Left lung (tissue), 10 donors: ENCODE data around the gene PVRIG. TPM values are rescaled to one million over a fixed set of nuclear protein-coding genes. Genes with fewer than 3 reads are reported as not detected.
"Not testable (repeated sequence)": the region's sequence is repeated elsewhere in the genome, so short reads cannot be mapped to it uniquely, and the experiment has no call there.

Experiments
- ATAC-seq: fragments of 200-7000 bp; cut with Tn5 transposase; one replicate; pipeline ENCODE4 v1.9.1; 2020; ENCODE audit warnings: moderate library complexity
- DNase-seq, 4 donors: peaks; one replicate each; pipeline ENCODE4 v3.0.0-alpha.2; 2013 to 2020
- H3K27ac ChIP-seq, 2 donors: fragments of 200-600 bp; sonication (generic) in 1 of 2; one replicate each; pipeline versions ENCODE4 v1.5.0 to v1.8.0; 2020 to 2021
- H3K27me3 ChIP-seq, 2 donors: fragments of 200-600 bp; sonication (generic) in 1 of 2; one replicate each; pipeline versions ENCODE4 v1.5.0 to v1.8.0; 2020 to 2021
- H3K36me3 ChIP-seq, 2 donors: fragments of 200-600 bp; sonication (generic) in 1 of 2; one replicate each; pipeline versions ENCODE4 v1.5.0 to v1.8.0; 2020 to 2021
- H3K4me1 ChIP-seq, 2 donors: fragments of 200-600 bp; one replicate each; pipeline ENCODE4 v1.8.0; 2021
- H3K4me3 ChIP-seq, 2 donors: fragments of 200-600 bp; sonication (generic) in 1 of 2; one replicate each; pipeline versions ENCODE4 v1.5.0 to v1.8.0; 2020 to 2021; ENCODE audit warnings: mild to moderate bottlenecking in 1 of 2
- H3K9me3 ChIP-seq, 2 donors: fragments of 200-600 bp; sonication (generic) in 1 of 2; one replicate each; pipeline versions ENCODE4 v1.5.0 to v1.8.0; 2020 to 2021
- intact Hi-C, 2 donors: fragments of 100-400 bp; cut with DNase I; formaldehyde crosslinking; loops; one replicate each; pipeline versions ENCODE4 v1.11.2 to v1.14.2; 2022
- polyA plus RNA-seq, 6 donors: library from polyadenylated mRNA; unstranded; fragments of 120-200 nt; gene quantifications; one replicate each; pipeline ENCODE4 v1.2.1, GENCODE V29; 2013; ENCODE audit not compliant: insufficient read length in 6 of 6
- total RNA-seq, 2 donors: library from RNA; stranded (reverse); fragmentation: NEBNext Ultra II Directional; extraction: Animal tissue kit (Norgen Biotek cat#: 25700); gene quantifications; one replicate each; pipeline ENCODE4 v1.2.1, GENCODE V29; 2021
- TF ChIP-seq, protein P1 (sequence below), 2 donors: fragments of 200-600 bp; sonication (generic) in 1 of 2; IDR thresholded peaks; one replicate each; pipeline versions ENCODE4 v1.5.0 to v1.8.0; 2021; ENCODE audit warnings: antibody characterized with exemption in 2 of 2
- donor health status: DM: no; HTN: yes; CAD: no.
- donor health status: DM: no; HTN: no; CAD: no.

The PVRIG gene
- total and polyA plus RNA-seq, 8 donors = 0.41 to 9.1 (median 7.2) TPM

DNA sequence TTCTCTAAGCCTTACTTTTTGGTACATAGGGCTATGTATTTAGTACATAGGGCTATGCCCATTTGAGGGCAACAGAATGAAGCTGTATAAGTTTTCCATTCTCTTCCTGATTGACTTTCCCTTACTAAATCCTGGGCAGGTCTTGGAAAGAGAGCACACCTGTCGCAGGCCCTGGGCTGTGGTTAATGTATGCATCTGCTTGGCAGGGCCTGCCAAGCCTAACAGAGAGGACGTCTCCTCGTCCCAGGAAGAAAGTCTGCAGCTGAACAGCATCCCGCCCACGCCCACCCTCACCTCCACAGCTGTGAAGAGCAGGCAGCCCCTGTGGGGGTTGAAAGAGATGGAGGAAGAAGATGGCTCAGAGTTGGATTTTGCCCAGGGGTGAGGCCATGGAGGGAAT is 8.9 kb upstream of the PVRIG start:
- TF ChIP-seq, protein P1, sequence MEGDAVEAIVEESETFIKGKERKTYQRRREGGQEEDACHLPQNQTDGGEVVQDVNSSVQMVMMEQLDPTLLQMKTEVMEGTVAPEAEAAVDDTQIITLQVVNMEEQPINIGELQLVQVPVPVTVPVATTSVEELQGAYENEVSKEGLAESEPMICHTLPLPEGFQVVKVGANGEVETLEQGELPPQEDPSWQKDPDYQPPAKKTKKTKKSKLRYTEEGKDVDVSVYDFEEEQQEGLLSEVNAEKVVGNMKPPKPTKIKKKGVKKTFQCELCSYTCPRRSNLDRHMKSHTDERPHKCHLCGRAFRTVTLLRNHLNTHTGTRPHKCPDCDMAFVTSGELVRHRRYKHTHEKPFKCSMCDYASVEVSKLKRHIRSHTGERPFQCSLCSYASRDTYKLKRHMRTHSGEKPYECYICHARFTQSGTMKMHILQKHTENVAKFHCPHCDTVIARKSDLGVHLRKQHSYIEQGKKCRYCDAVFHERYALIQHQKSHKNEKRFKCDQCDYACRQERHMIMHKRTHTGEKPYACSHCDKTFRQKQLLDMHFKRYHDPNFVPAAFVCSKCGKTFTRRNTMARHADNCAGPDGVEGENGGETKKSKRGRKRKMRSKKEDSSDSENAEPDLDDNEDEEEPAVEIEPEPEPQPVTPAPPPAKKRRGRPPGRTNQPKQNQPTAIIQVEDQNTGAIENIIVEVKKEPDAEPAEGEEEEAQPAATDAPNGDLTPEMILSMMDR (IDR thresholded peaks at IDR 0.05) = no peak
- ATAC-seq (no peak), DNase-seq (peak in 1 of 4 donors; percentile 59)
- Histone ChIP-seq H3K27ac (no peak overlapping the region), H3K36me3 (no peaks in the 10 kb centered on the region), H3K9me3 (no peaks in the 10 kb centered on the region), H3K4me3 (no peak overlapping the region), H3K27me3 (no peaks in the 10 kb centered on the region), H3K4me1 (no peaks in the 10 kb centered on the region)
- intact Hi-C loops = no loop called here

DNA sequence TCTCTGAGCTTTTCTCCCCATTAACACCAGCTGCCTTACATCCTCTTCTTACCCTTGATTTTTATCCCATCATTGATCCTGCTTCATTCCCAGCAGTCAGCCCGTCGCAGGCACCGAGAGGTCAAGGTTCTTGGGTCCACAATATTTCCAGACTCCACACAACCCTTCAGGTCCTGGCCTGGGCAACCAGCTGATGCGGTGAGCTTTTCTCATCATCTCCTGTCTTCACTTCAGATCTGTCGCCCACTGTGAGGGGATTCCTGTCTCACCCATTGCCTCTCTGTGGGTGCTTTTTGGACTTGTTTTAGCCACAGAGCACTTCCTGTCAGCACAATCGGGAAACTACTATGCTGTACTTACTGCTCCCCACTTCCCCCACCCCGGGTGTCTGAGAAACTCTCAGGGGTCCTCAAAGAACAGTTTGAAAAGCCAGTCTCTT is 8.4 kb upstream of the PVRIG start:
- ATAC-seq = no peak
- Histone ChIP-seq H3K4me1 (no peaks in the 10 kb centered on the region), H3K27me3 (no peaks in the 10 kb centered on the region), H3K27ac (no peak overlapping the region), H3K4me3 (no peak overlapping the region), H3K36me3 (no peaks in the 10 kb centered on the region), H3K9me3 (no peaks in the 10 kb centered on the region)
- intact Hi-C loops = no loop called here
- DNase-seq = no peak
- TF ChIP-seq, protein P1 (IDR thresholded peaks at IDR 0.05) = no peak

DNA sequence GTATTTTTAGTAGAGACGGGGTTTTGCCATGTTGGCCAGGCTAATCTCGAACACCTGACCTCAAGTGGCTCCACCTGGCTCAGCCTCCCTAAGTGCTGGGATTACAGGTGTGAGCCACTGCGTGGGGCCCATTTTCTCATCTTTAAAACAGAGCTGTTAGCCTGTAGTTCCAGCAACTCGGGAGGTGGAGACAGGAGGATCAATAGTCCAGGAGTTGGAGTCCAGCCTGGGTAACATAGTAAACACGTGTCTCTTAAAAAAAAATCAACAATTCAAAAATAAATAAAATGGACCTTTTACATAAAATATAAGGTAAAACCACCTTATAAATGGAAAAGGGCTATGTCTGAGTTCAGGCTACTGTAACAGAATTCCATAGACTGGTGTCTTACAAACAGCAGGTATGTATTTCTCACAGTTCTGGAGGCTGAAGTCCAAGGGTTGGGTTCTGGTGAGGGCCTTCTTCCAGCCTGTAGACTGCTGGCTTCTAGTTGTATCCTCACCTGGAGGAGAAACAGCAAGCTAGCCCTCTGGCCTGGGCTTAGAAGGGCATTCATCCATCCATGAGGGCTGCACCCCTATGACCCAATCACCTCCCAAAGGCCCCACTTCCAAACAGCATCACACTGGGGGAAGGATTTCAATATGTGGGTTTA is 7.0 kb upstream of the PVRIG start:
- TF ChIP-seq, protein P1 (IDR thresholded peaks at IDR 0.05) = no peak
- Histone ChIP-seq H3K4me1 (no peaks in the 10 kb centered on the region), H3K27me3 (no peaks in the 10 kb centered on the region), H3K4me3 (no peak overlapping the region), H3K36me3 (no peaks in the 10 kb centered on the region), H3K27ac (no peak overlapping the region), H3K9me3 (no peaks in the 10 kb centered on the region)
- intact Hi-C loops = no loop called here
- no peak for ATAC-seq
- DNase-seq = no peak

DNA sequence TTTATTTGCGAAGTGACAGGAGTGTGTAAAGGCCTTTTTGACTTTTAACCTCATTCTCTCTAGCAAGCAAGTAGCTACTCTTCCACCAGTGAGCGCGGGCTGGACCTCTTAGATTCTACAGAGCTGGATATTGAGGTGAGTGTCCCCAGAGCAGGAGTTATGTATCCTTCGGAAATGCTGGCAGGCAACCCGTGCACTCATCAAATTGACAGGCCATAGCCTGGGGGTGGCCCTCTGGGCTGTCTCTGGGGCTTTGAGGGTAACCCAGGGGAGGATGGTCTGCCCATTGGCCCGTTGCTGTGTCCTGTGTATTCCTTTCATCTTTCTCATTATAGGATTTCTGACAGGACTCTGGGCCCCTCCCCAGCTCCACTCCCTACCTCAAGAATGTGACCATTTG is 6.1 kb upstream of the PVRIG start:
- H3K36me3 ChIP-seq = no peaks in the 10 kb centered on the region
- no peaks in the 10 kb centered on the region for H3K27me3 ChIP-seq
- TF ChIP-seq, protein P1 (IDR thresholded peaks at IDR 0.05) = no peak
- DNase-seq (no peak), ATAC-seq (no peak)
- H3K27ac ChIP-seq = no peak overlapping the region
- H3K4me1 ChIP-seq = no peaks in the 10 kb centered on the region
- intact Hi-C loops = no loop called here
- H3K4me3 ChIP-seq = no peak overlapping the region
- H3K9me3 ChIP-seq = no peaks in the 10 kb centered on the region

DNA sequence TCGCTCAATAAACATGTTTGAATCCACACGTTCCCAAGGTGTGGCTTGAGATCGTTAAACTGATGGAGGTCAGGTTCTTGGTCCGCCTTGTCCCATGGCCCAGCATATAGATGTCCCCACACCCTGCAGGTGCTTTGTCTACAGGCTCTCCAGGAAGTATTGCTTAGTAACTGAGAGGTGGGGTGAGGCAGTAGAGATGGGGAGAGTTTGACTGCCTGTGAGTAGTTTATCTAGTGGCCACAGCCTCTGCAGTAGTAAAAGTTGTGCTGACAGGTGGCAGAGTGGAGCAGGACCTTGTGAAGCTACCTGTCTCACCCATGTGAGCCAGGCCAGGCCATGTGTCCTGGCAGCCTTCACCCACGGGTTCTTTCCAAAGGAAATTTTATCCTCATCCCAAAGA is 5.4 kb upstream of the PVRIG start:
- ATAC-seq, H3K4me1 ChIP-seq, intact Hi-C loops, DNase-seq, H3K36me3 ChIP-seq, H3K27me3 ChIP-seq, H3K27ac ChIP-seq, H3K4me3 ChIP-seq, H3K9me3 ChIP-seq: not testable (repeated sequence)

DNA sequence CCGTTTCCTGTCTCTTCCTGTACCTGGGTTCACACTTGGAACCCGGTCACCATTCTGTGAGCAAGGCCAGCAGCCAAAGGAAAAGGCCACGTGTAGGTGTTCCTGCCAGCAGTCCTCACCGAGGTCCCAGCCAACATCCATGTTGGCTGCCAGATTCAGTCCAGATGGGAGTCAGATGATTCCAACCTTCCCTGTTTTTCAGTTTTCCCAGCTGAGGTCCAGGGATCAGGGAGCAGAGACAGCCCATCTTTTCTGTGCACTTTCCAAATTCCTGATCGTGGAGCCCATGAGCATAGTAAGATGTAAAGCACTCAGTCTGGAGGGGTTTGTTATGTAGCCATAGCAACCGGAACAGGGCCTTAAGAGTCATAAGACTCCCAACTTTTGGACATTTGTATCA is 3.9 kb upstream of the PVRIG start:
- H3K36me3 ChIP-seq = peaks cover 0 to under 1% of the 10 kb centered on the region in 2 donors
- TF ChIP-seq, protein P1 (IDR thresholded peaks at IDR 0.05) = no peak
- no peak overlapping the region for H3K4me3 ChIP-seq
- no peak overlapping the region for H3K27ac ChIP-seq
- H3K27me3 ChIP-seq = no peaks in the 10 kb centered on the region
- H3K4me1 ChIP-seq = no peaks in the 10 kb centered on the region
- H3K9me3 ChIP-seq = no peaks in the 10 kb centered on the region
- intact Hi-C loops = no loop called here
- ATAC-seq (no peak), DNase-seq (peak in 2 of 4 donors; percentile 6 to 28)
